H1 (cell line): Measurements from ENCODE around the gene RFX2. TPM values are rescaled to one million over a fixed set of nuclear protein-coding genes. Genes with fewer than 3 reads are reported as not detected.

Experiments
- CHD7 ChIP-seq: fragments of 300-600 bp; sonication (generic); IDR thresholded peaks from 2 replicates; pipeline ENCODE4 v1.7.1; 2012; ENCODE audit warnings: low read length, moderate library complexity, mild to moderate bottlenecking, inconsistent platforms; ENCODE audit not compliant: insufficient replicate concordance
- CREB1 ChIP-seq: IDR thresholded peaks from 2 replicates; pipeline ENCODE4 v1.6.1; 2012; ENCODE audit warnings: inconsistent platforms
- KDM5A ChIP-seq: fragments of 200-600 bp; IDR thresholded peaks from 2 replicates; pipeline ENCODE4 v1.7.1; 2012; ENCODE audit warnings: mild to moderate bottlenecking, low read length, inconsistent platforms, mixed read lengths
- RFX5 ChIP-seq: IDR thresholded peaks from 2 replicates; pipeline ENCODE4 v1.6.1; 2011; ENCODE audit warnings: low read depth, low read length, improper control_type of control experiment, borderline replicate concordance
- RNF2 ChIP-seq: fragments of 200-900, 300-1000 bp; sonication (generic); IDR thresholded peaks from 2 replicates; pipeline ENCODE4 v1.7.1; 2016; ENCODE audit warnings: borderline replicate concordance, low read depth, mild to moderate bottlenecking, antibody characterized with exemption, low read length; ENCODE audit not compliant: poor library complexity, severe bottlenecking; ENCODE audit errors: missing control alignments
- SAP30 ChIP-seq: fragments of 300-600 bp; sonication (generic); IDR thresholded peaks from 2 replicates; pipeline ENCODE4 v1.7.1; 2012; ENCODE audit warnings: low read length, moderate library complexity, mild to moderate bottlenecking, inconsistent platforms; ENCODE audit not compliant: insufficient read depth, insufficient replicate concordance
- TAF7 ChIP-seq: optimal IDR thresholded peaks from 2 replicates; pipeline ENCODE3; 2011; ENCODE audit warnings: low read depth, mild to moderate bottlenecking, inconsistent platforms, low read length, moderate library complexity, borderline replicate concordance
- polyA plus RNA-seq, 7 experiments: library from polyadenylated mRNA; depleted of rRNA in 3 of 7; stranded (reverse) in 5 of 7; unstranded in 2 of 7; fragments of >200 nt in 5 of 7; fragments of 200-250 nt in 2 of 7; gene quantifications; 1 replicate in 5 of 7; 2 replicates in 1 of 7; 4 replicates in 1 of 7; pipeline versions ENCODE4 v1.2.1 to v1.2.3, GENCODE V29; 2011 to 2013; ENCODE audit warnings: missing spikeins in 2 of 7, mixed read lengths in 2 of 7
- total RNA-seq: library from RNA; stranded (reverse); fragmentation: NEBNext Ultra II Directional; extraction: Animal tissue kit (Norgen Biotek cat#: 25700); gene quantifications from 2 replicates; pipeline ENCODE4 v1.2.1, GENCODE V29; 2021

Gene RFX2
- total and polyA plus RNA-seq, 2 of the 8 experiments (the other 6 are each of a cell fraction or from before 2014, with no cell fraction given): 4.8 to 5.3 TPM

DNA sequence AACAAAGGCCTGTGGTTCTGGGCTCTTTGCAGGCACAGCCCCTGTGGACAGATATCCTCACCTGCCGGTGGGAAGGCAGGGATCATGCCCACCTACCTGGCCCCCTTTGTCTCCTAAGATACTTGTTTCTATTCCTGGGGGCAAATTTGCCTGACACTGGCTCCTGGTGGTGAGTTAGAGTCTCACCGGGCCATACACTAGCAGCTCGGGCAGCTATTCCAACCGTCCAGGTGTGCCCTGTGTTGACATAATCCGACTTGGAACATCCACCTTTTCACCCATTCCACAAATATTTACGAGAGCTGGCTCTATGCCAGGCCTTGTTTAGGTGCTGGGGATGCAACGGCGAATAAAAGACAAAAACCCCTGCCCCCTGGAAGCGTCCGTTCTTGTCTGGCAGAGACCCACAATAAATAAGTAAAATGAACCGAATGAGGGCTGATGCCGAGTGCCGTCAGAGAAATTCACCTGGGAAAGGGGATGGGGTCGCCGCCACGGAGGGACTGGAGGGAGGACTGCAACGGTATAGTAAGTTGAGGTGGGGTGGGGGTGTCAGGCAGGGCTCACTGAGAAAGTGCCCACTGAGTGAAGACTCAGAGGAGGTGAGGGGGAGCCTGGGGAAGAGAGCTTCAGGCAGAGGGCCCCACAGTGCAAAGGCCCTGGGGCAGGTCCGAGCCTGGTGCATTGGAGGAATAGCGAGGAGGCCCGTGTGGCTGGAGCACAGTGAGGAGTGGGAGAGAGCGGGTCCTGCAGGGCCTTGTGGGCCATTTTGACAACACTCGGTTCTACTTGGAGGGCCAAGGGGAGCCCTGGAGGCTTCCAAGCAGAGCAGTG lies 89.1 kb downstream of the RFX2 start (continued):
- no peak for TF ChIP-seq KDM5A
- TF ChIP-seq RNF2: no peak
- no peak for TF ChIP-seq CREB1
- TF ChIP-seq SAP30: no peak
- no peak for TF ChIP-seq RFX5
- TF ChIP-seq TAF7: no peak
- TF ChIP-seq CHD7: no peak
- TF ChIP-seq, all 59 proteins: peak for 2
